ENCODE results near the gene ENPP6. TPM values are rescaled to one million over a fixed set of nuclear protein-coding genes. Genes with fewer than 3 reads are reported as not detected.

ENPP6 gene
- polyA plus RNA-seq (2012; ENCODE audit: insufficient read depth, insufficient read length): not detected

DNA sequence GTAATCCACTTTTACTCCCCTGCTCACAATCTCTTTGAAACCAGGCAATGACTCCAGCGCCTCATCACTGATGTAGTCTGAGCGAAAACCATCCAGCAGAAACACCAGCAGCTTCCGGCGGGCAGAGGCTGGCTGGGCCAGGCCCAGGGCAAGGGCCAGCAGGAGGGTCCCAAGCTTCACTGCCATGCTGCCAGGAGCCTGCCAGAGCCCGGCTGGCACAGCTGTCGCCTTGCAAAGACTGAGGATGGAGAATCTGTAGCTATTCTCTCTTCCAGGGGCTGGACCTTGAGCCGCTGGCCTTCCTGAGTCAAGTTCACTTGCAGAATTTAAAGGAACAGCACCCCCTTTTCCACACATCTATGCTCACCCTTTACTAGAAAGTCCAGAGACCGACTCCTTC is at the start of gene ENPP6:
ENPP6 (minus strand) TSS at position 240 of the 400 bp plus-strand sequence; CDS start at position 186, 54 bp downstream.
- DNase-seq (ENCODE audit: low read depth, low spot score): no peak
- no peak within 1 kb of the TSS for H3K4me3 ChIP-seq (ENCODE audit: low read length)

DNA sequence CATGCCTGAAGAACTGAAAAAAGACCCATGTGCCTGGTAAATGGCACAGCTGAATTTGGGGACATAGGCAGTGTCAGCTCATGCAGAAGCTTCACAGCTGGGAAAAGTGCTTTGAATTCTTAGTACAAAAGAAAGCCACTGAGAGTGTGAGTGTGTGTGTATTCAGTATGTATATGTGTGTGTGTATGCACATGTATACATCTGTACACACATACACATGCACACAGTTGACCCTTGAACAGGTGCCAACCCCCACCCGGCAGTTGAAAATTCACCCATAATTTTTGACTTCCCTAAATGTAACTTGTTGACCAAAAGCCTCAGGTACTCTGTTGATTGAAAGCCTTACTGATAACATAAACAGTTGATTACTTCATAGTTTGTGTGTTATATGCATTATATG is 49.5 kb upstream of the ENPP6 start:
- DNase-seq (ENCODE audit: low read depth, low spot score): no peak
- peak overlapping the region; percentile 61 for H3K4me3 ChIP-seq (ENCODE audit: low read length)

DNA sequence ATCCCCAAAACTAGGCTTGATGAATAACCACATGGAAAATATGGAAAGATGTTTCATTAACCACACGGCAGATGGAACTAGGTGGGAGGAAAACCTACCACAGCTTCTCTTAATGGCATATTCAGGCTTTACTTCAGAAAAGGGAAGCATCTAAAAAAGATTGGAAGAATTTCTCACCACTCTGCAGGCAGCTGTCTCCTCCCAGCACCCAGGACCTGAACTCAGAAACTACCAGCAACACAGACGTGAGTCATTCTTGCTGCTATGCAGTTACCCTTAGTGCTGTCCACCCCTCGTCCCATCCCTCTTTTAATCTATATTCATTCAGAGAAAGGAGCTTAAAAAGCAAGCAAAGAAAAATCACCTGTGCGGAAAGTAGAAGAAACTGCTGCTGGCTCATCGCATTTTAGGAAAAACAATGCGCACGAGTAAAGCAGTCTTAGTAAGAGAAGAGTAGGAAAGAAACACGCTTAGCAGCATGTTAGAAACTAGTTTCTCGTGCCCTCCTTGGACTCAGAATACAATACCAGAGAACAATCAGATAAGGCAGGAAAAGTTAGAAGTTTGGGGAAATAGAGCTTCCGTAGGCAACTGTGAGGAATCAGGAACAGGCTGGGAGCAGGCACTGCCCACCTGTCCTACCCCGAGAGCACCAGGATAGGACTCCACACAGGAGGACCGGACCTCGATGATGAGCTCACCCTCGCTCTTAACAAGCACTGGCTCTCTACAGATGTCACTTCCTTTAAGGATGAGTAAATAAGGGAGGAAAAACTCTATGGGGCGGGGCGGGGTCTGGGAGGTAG is 48.1 kb upstream of the ENPP6 start:
- H3K4me3 ChIP-seq (ENCODE audit: low read length): no peak overlapping the region
- no peak for DNase-seq (ENCODE audit: low read depth, low spot score)

DNA sequence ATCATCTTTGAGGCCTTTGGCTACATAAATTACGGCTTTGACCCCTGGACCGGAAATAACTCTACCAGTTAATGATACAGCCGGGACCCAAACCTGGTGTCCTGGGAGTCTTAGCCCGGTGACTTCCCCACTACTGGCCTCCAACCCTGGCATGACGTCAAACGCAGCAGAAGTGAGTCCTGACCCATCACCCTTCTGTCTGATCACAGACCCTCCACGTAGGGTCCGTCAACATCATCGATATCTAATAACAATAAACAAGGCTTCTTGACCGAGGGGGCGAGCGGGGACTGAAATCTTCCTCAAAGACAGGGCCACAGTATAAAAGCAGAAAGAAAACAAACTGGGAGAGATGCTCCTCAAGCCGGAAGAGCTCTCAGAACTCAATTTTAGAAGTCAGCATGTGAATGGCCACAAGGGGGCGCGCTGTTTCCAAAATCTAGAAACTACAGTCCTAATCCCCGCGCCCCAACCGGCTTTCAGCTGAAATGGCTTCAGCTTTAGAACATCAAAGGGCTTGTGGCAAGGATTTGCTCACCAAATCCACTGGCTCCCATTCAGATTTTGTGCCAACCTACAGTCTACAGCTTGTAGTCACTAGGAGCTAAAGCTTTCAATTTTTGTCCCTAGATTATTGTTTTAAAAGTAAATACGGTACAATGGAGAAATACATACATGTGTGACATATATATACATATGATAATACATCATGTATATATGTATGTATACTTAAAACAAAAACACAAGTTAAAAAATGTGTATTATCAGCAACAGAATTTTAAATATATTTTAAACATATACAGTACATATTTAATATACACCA is 46.4 kb upstream of the ENPP6 start:
- DNase-seq (ENCODE audit: low read depth, low spot score): peak; percentile 96
- H3K4me3 ChIP-seq (ENCODE audit: low read length): no peak overlapping the region

DNA sequence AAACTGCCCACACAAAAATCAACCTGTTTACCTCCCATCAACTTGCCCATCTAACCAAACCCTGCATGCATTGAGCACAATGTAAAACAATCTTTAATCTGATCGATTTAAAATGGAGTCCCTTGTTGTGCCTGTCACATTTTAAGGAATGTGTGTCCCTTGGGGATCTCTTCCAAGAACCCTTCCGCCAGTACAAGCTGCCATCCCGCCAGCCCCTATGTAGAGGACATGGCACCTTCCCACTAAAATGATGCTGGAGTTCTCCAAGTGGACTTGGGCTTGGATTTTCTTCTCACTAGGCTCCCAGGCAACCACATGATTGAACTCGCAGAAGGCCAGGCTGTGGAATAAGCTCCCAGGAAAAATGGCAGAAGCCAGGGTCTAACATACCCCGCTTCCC is 45.8 kb upstream of the ENPP6 start:
- no peak overlapping the region for H3K4me3 ChIP-seq (ENCODE audit: low read length)
- DNase-seq (ENCODE audit: low read depth, low spot score): no peak

DNA sequence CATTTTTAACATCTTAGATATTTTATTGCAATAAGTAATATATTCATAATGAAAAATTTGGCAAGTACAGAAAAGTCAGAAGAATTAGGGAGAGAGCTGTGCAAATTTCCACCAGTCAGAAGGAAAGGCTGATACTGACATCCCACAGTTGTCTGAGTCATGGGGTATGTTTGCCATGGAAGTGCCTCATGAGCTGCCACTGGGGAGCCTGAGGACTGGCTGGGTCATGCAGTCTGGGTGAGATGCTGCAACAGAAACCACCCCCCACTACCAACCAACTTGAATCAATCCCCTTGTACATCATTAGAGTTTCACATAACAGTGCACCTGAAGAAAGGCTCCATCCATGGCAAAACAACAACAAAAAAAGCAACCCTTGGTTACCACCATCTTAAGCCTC is 45.2 kb upstream of the ENPP6 start:
- H3K4me3 ChIP-seq (ENCODE audit: low read length): no peak overlapping the region
- DNase-seq (ENCODE audit: low read depth, low spot score): no peak

DNA sequence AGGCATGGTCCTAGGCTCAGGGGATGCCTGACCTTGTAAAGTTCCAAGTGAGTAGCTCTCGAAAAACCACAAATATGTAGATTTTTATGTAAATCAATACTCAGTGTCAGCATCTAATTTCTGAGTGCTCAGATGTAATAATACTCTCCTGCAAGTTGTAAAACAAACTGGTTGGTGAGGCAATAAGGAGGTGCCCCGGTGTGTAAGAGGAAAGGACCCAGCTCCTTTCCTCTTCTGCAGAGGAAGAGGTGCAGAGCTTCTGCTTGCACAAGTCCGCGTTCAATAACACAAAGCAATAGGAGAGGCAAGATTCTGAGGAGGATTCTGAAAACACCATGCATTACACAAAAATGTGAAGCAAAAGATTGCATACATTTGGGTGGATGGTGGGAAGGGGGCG is 43.6 kb upstream of the ENPP6 start:
- no peak for DNase-seq (ENCODE audit: low read depth, low spot score)
- no peak overlapping the region for H3K4me3 ChIP-seq (ENCODE audit: low read length)

DNA sequence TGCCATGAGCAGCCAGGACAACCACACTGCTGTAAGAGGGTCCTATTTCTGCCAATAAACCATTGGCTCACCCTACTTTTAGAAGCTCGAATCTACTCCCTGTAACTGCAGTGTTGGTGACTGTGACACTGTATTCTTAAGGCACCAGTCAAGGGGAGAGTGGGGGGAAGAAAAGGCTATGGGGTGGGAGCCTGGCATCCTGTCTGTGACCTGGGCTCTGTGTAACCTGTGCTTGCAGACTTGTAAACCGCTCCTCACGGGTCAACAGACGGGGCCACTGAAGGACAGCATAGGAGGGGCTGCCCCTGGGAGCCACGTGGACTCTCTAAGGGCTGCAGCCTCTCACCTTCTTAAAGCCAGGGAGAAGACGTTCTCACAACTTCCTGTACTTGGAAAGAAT is 42.2 kb upstream of the ENPP6 start:
- no peak for DNase-seq (ENCODE audit: low read depth, low spot score)

DNA sequence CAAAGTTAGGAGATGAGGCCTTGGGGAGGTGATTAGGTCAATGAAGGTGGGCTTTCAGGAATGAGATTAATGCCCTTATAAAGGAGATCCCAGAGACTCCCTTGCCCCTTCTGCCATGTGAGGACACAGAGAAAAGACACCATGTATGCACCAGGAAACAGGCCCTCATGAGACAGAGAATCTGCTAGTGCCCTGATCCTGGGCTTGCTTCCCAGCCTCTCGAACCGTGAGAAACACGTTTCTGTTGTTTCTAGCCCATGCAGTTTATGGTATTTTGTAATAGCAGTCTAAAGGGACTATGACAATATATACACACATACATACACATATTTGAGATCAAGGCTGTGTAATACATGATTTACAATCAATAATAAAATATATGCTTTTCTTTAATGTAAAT is 41.4 kb upstream of the ENPP6 start:
- H3K4me3 ChIP-seq (ENCODE audit: low read length): no peak overlapping the region
- DNase-seq (ENCODE audit: low read depth, low spot score): no peak

More for the DNA sequence above, 42.2 kb upstream of the ENPP6 start:
- H3K4me3 ChIP-seq (ENCODE audit: low read length): no peak overlapping the region

DNA sequence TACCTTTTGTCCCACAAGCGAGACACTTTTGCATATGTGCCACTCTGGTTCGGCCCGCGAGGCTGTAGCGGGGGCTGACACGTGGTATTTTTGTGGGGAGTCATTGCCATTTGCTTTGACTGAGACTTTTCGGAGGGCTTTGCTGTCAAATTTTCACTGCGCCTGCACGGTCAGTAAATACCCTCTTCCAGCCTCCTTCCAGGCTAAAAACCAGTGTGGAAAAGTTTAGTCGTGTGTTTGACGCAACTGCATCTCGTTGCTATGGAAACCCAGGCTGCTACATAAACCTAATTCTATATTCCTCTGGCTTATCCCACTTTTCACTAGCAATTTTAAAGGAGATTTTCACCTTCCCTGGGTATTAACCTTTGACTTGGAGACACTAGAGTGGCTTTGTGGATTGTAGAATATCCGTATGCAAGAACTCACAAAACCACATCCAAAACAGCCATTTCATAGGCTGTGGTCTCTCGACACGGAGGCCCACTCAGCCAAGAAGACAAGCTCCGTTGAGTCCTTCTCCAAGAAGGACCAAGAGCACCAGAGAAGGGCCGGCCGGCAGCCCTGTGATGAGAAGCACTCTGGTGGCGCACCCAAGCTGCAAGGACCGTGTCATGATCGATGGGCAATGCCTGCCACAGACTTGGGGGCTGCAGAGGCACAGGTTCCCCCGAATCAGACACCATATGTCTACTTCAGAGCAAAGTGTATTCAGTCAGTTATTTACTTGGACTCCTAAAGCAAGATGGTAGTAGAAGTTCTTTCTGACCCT is 38.4 kb upstream of the ENPP6 start:
- H3K4me3 ChIP-seq (ENCODE audit: low read length): no peak overlapping the region
- DNase-seq (ENCODE audit: low read depth, low spot score): no peak

DNA sequence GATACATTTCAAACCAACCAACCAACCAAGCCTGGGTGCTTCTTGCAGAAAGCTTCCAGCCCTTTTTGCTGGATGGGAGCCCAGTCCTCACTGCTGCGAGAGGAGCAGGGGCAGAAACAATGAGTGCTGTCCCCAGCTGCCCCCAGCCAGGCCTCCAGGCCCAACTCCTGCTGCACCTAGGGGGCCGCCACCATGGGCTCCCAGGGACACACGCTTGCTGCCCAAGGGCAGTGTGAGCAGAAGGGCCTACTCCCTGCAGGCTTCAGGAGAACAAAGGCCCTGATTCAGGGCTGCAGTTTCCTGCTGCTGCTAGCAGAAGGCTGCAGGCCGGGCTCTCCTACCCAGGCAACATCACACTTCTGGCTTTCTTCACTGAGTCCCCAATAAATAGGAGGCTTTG is 37.7 kb upstream of the ENPP6 start:
- no peak for DNase-seq (ENCODE audit: low read depth, low spot score)

DNA sequence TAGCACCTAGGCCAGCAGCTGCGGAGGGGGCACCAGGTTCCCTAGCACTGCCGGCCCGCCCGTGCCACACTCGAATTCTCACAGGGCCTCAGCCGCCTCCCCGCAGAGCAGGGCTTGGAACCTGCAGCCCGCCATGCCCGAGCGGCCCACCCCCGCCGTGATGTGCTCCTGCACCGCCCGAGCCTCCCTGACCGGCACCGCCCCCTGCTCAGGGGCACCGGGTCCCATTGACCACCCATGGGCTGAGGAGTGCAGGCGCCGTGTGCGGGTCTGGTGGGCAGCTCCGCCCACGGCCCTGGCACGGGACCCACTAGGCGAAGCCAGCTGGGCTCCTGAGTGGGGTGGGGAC is 35.4 kb upstream of the ENPP6 start:
- no peak for DNase-seq (ENCODE audit: low read depth, low spot score)
- no peak overlapping the region for H3K4me3 ChIP-seq (ENCODE audit: low read length)

More for the DNA sequence above, 37.7 kb upstream of the ENPP6 start:
- no peak overlapping the region for H3K4me3 ChIP-seq (ENCODE audit: low read length)

DNA sequence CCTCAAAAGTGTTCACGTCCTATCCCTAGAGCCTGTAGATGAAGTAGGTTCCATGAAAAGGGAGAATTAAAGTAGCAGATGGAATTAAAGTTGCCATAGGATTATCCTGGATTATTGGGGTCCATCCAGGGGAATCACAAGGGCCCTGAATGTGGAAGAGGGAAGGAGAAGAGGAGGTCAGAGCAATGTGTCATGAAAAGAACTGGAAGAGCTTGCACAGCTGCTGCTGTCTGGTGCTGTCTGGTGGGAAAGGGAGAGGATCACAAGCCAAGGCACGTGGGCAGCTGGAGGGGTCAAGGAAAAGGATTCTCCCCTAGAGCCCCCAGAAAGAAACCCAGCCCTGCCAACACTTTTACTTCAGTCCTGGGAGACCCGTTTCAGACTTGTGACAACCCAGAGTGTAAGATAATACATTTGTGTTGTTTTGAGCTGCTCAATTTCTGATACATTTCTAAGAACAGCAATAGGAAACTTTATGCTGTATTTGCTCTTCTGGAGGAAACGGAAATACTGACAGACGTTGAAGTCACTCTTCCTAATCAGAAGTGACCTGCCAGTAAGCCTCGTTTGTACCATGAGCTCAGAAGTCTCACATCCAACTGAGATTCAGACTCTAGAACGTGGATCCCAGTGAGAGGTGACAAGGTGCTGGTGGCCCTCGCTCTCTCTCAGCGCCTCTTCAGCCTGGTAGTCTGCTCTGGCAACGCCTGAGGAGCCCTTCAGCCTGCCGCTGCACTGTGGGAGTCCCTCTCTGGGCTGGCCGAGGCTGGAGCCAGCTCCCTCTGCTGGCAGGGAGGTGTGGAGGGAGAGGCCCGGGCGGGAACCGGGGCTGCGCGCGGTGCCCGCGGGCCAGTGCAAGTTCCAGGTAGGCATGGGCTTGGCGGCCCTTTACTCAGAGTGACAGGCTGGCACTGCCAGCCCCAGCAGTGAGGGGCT is 34.7 kb upstream of the ENPP6 start:
- DNase-seq (ENCODE audit: low read depth, low spot score): no peak
- H3K4me3 ChIP-seq (ENCODE audit: low read length): no peak overlapping the region

DNA sequence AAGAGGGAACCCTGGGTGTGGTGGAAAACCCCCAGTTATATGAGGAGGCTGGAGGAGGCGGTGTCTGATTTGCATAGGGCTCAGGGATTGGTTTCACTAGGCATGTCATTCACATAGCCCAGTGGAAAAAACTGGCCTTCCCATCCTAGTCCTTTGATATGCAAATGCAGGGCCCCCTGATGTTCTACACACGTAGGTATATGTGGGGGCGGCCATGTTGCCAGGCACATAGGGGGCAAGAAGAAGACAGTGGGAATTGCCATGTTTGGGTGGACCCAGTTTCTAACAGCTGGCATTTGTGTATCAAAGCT is 34.0 kb upstream of the ENPP6 start:
- H3K4me3 ChIP-seq (ENCODE audit: low read length): no peak overlapping the region
- no peak for DNase-seq (ENCODE audit: low read depth, low spot score)

DNA sequence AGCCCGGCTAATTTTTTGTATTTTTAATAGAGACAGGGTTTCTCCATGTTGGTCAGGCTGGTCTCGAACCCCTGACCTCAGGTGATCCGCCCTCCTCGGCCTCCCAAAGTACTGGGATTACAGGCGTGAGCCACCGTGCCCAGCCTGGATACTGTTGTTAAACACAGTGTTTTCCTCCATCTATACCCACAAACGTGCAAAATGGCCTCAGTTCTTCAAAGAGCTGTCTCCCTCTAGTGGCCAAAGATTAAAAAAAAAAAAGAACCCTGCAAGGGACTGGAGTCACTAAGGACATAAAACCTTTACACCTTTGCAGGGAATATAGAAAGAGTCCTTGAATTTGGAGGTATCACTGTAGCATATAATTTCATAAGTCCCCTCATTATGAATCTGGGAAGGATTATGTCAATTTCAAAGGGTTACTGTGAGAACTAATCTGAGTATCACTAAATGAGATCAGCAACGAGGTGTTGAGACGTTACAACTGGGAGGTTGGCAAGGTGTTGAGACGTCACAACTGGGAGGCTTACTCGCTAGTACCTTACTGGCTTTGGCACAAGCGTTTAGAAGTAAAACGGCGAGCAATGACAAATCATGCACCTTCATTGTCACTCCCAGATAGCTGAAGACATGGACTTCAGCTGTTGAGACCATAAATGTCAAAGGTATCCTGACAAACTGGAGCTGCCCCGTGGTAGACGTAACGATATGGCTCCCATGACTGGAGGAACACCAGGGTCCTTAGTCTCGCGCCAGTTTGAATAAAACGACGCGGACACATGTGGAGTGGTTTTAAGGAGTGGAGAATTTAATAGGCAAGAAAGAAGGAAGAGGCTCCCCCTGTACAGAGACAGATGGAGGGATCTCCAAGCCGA is 33.4 kb upstream of the ENPP6 start:
- DNase-seq (ENCODE audit: low read depth, low spot score): peak; percentile 71
- no peak overlapping the region for H3K4me3 ChIP-seq (ENCODE audit: low read length)

DNA sequence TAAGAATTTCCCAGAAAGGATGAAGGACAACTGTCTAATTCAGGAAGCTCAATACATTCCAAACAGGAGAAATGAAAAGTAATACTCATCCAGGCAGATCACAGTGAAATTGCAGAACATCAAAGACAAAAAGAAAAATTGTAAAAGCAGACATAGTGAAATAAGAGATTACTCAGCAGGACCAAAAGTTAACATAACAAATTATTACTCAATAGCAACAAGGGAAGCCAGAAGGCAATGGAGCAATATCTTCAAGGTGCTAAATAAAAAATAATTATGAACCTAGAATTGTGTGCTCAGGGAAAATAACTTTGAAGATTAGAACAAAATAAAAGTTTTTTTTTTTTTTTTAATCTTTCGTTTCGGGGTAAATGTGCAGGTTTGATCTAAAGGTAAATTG is 30.5 kb upstream of the ENPP6 start:
- DNase-seq (ENCODE audit: low read depth, low spot score): no peak
- H3K4me3 ChIP-seq (ENCODE audit: low read length): no peak overlapping the region

DNA sequence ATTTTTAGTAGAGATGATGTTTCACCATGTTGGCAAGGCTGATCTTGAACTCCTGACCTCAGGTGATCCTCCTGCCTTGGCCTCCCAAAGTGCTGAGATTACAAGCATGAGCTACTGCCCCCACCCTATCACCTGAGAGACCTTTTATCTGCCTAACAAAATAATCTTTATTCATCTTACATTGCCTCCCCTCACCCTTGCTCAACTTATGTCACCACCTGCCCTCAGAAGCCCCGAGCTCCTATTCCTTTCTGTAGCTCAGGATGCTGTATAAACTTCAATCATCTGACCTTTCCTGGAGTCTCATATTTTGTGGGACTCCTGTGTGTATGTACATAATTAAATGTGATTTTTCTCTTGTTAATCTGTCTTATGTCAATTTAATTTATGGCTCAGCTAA is 29.7 kb upstream of the ENPP6 start:
- no peak overlapping the region for H3K4me3 ChIP-seq (ENCODE audit: low read length)

DNA sequence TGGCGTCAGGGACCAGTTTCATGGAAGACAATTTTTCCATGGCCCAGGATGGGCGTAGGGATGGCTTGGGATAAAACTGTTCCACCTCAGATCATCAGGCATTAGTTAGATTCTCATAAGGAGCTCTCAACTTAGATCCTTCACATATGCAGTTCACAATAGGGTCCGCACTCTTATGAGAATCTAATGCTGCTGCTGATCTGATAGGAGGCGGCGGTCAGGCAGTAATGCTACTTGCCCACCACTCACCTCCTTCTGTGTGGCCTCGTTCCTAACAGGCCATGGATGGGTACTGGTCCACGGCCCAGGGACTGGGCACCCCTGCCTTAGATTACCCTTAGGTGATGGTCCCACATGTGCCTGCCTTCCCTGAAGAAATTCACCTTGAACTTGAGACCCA is 28.8 kb upstream of the ENPP6 start:
- H3K4me3 ChIP-seq (ENCODE audit: low read length): no peak overlapping the region
- DNase-seq (ENCODE audit: low read depth, low spot score): no peak

More for the DNA sequence above, 29.7 kb upstream of the ENPP6 start:
- DNase-seq (ENCODE audit: low read depth, low spot score): no peak

All from Jurkat, Clone E6-1 (cell line).